GM12878 (cell line): ENCODE measurements around the gene MIEN1. TPM values are rescaled to one million over a fixed set of nuclear protein-coding genes. Genes with fewer than 3 reads are reported as not detected.

Experiments used
- ATAC-seq: fragments of 200-7000 bp; cut with Tn5 transposase; 3 replicates; pipeline ENCODE4 v1.9.1; 2020; ENCODE audit warnings: mild to moderate bottlenecking, moderate library complexity
- BruUV-seq: library from RNA; stranded (reverse); fragments of 400-500 nt; replicated peaks from 2 replicates; lab custom pipeline; 2021; lab: Mats Ljungman, UMichigan
- CTCF ChIA-PET: fragments of 300-600 bp; sonication (Branson Sonifier 250); formaldehyde crosslinking; extraction: SDS; loops from one replicate; lab custom pipeline; 2021; ENCODE audit warnings: inconsistent platforms; lab: Yijun Ruan, JAX
- POLR2A ChIA-PET: fragments of 350-600 bp; formaldehyde crosslinking; extraction: SDS; loops from one replicate; lab custom pipeline; 2021; ENCODE audit warnings: inconsistent platforms; lab: Charles Lee
- RAD21 ChIA-PET: fragments of 300-600 bp; sonication (Branson Sonifier 250); formaldehyde crosslinking; loops from one replicate; lab custom pipeline; 2023; ENCODE audit warnings: antibody characterized with exemption; ENCODE audit not compliant: unreplicated experiment; lab: Charles Lee
- SMC1A ChIA-PET: fragments of 300-600 bp; sonication (Branson Sonifier 250); formaldehyde crosslinking; loops from one replicate; lab custom pipeline; 2023; ENCODE audit not compliant: unreplicated experiment, uncharacterized antibody; lab: Charles Lee
- DNase-seq: peaks from one replicate; pipeline ENCODE4 v3.0.0-alpha.2; 2011; ENCODE audit warnings: low read depth, low spot score
- FAIRE-seq: peaks from 3 replicates; lab custom pipeline; 2011; peaks lifted over from hg19 to GRCh38; lab: Jason Lieb, UNC
- H2AFZ ChIP-seq: 2 replicates; pipeline ENCODE4 v1.6.0; 2011; ENCODE audit warnings: low read depth, low read length, control low read depth; ENCODE audit not compliant: control insufficient read depth
- H3K27ac ChIP-seq: 2 replicates; pipeline ENCODE4 v1.5.1; 2011; ENCODE audit warnings: control low read depth; ENCODE audit not compliant: control insufficient read depth, insufficient read depth
- H3K27me3 ChIP-seq, 2 experiments: replicated peaks in 1 of 2; 2 replicates each; pipeline versions ENCODE4 v1.6.0 to v1.6.1; 2011; ENCODE audit warnings: low read length in 1 of 2; ENCODE audit not compliant: control insufficient read depth in 2 of 2, insufficient read depth in 2 of 2
- H3K36me3 ChIP-seq, 2 experiments: 2 replicates each; pipeline ENCODE4 v1.5.1; 2011; ENCODE audit warnings: low read length in 1 of 2; ENCODE audit not compliant: control insufficient read depth in 2 of 2, insufficient read depth in 2 of 2
- H3K4me1 ChIP-seq: 2 replicates; pipeline ENCODE4 v1.6.1; 2011; ENCODE audit warnings: mild to moderate bottlenecking, low read length, moderate library complexity, mixed read lengths; ENCODE audit not compliant: control insufficient read depth, insufficient read depth
- H3K4me2 ChIP-seq: 2 replicates; pipeline ENCODE4 v1.6.0; 2011; ENCODE audit warnings: control low read depth; ENCODE audit not compliant: control insufficient read depth, insufficient read depth
- H3K4me3 ChIP-seq: fragments of 200-600 bp; sonication (generic); 2 replicates; pipeline ENCODE4 v1.5.1; 2016
- H3K79me2 ChIP-seq: 2 replicates; pipeline ENCODE4 v1.6.0; 2011; ENCODE audit warnings: low read length; ENCODE audit not compliant: control insufficient read depth, insufficient read depth
- H3K9ac ChIP-seq: 2 replicates; pipeline ENCODE4 v1.8.0; 2011; ENCODE audit warnings: low read length, control low read depth, mixed read lengths; ENCODE audit not compliant: control insufficient read depth, insufficient read depth
- H3K9me3 ChIP-seq: replicated peaks from 3 replicates; pipeline ENCODE4 v1.5.1; 2011; ENCODE audit warnings: mild to moderate bottlenecking, low read length; ENCODE audit not compliant: control insufficient read depth, insufficient read depth
- H4K20me1 ChIP-seq: 2 replicates; pipeline ENCODE4 v1.6.0; 2011; ENCODE audit not compliant: control insufficient read depth, insufficient read depth
- ATF7 ChIP-seq: fragments of 450-650 bp; IDR thresholded peaks from 2 replicates; pipeline ENCODE4 v1.6.1; 2016; ENCODE audit warnings: low read depth, mild to moderate bottlenecking
- GATAD2B ChIP-seq: fragments of 450-650 bp; conservative IDR thresholded peaks from 2 replicates; pipeline ENCODE4 v1.6.1; 2017; ENCODE audit warnings: low read depth, mild to moderate bottlenecking, moderate library complexity
- KAT2A ChIP-seq: conservative IDR thresholded peaks from 2 replicates; pipeline ENCODE4 v1.6.1; 2011; ENCODE audit warnings: low read depth, low read length; ENCODE audit not compliant: control insufficient read depth
- KDM1A ChIP-seq: fragments of 200-600 bp; sonication (generic); IDR thresholded peaks from 2 replicates; pipeline ENCODE4 v1.6.1; 2016; ENCODE audit warnings: borderline replicate concordance
- POLR2AphosphoS5 ChIP-seq: IDR thresholded peaks from 2 replicates; pipeline ENCODE4 v1.6.1; 2011; ENCODE audit warnings: mild to moderate bottlenecking, low read length, inconsistent platforms
- RBBP5 ChIP-seq: fragments of 200-600 bp; sonication (generic); conservative IDR thresholded peaks from 2 replicates; pipeline ENCODE4 v1.6.1; 2016
- RCOR1 ChIP-seq: conservative IDR thresholded peaks from 2 replicates; pipeline ENCODE4 v1.6.1; 2012; ENCODE audit warnings: low read depth, low read length, improper control_type of control experiment
- SIX5 ChIP-seq: IDR thresholded peaks from 2 replicates; pipeline ENCODE4 v1.6.1; 2011; ENCODE audit warnings: mild to moderate bottlenecking, low read depth, low read length, moderate library complexity; ENCODE audit not compliant: severe bottlenecking
- SMAD5 ChIP-seq: IDR thresholded peaks from 2 replicates; pipeline ENCODE4 v1.6.1; 2016; ENCODE audit warnings: antibody characterized with exemption, low read depth
- SREBF1 ChIP-seq: IDR thresholded peaks from 2 replicates; pipeline ENCODE4 v1.6.1; 2012; ENCODE audit warnings: mild to moderate bottlenecking, low read length
- STAT1 ChIP-seq: fragments of 450-650 bp; conservative IDR thresholded peaks from 2 replicates; pipeline ENCODE4 v1.6.1; 2014; ENCODE audit warnings: antibody characterized with exemption, mild to moderate bottlenecking
- WGBS: methylation state at CpG from one replicate; pipeline ENCODE4 v1.1.6; 2016; ENCODE audit warnings: low lambda C conversion rate; ENCODE audit not compliant: insufficient replicate concordance, insufficient coverage; ENCODE audit errors: missing lambda C conversion rate; 5-methylcytosine and 5-hydroxymethylcytosine counted together
- in situ Hi-C: fragments of 300-500 bp; cut with MboI; formaldehyde crosslinking; loops from 9 replicates; pipeline ENCODE4 v1.14.3; 2018; ENCODE audit warnings: mixed read lengths
- intact Hi-C: fragments of 100-400 bp; cut with micrococcal nuclease; formaldehyde crosslinking; loops from one replicate; pipeline ENCODE4 v1.14.2; 2022; ENCODE audit not compliant: unreplicated experiment
- polyA plus RNA-seq, 11 experiments: library from polyadenylated mRNA; depleted of rRNA in 4 of 11; unstranded in 6 of 11; stranded (reverse) in 5 of 11; fragments of >200 nt; fragmentation: Nextera tagmentation in 4 of 11; fragmentation: Illumina TruSeq in 1 of 11; extraction: Ambion mirVana in 4 of 11; extraction: Trizol in 1 of 11; gene quantifications; 1 replicate in 1 of 11; 2 replicates in 10 of 11; pipeline versions ENCODE4 v1.2.1 to v1.2.3, GENCODE V29; 2011 to 2016; ENCODE audit warnings: inconsistent platforms in 2 of 11, missing spikeins in 2 of 11, low read depth in 1 of 11
- total RNA-seq, 4 experiments: library from RNA; depleted of rRNA in 3 of 4; stranded (reverse); fragments of >200 nt in 3 of 4; fragmentation: Illumina TruSeq in 1 of 4; extraction: Trizol in 1 of 4; gene quantifications; 2 replicates each; pipeline versions ENCODE4 v1.2.1 to v1.2.3, GENCODE V29; 2013 to 2021
- TF ChIP-seq, protein P1 (sequence below): fragments of 450-650 bp; IDR thresholded peaks from 2 replicates; pipeline ENCODE4 v1.6.1; 2016; ENCODE audit warnings: mild to moderate bottlenecking, moderate library complexity, borderline replicate concordance
- TF ChIP-seq, protein P2 (sequence below): IDR thresholded peaks from 2 replicates; pipeline ENCODE4 v1.6.1; 2012; ENCODE audit warnings: mild to moderate bottlenecking, low read depth, low read length

Gene MIEN1
- total and polyA plus RNA-seq, 10 of the 15 experiments (the other 5 are each of a cell fraction or from before 2014, with no cell fraction given): 24.9 to 89.1 (median 47.7) TPM

DNA sequence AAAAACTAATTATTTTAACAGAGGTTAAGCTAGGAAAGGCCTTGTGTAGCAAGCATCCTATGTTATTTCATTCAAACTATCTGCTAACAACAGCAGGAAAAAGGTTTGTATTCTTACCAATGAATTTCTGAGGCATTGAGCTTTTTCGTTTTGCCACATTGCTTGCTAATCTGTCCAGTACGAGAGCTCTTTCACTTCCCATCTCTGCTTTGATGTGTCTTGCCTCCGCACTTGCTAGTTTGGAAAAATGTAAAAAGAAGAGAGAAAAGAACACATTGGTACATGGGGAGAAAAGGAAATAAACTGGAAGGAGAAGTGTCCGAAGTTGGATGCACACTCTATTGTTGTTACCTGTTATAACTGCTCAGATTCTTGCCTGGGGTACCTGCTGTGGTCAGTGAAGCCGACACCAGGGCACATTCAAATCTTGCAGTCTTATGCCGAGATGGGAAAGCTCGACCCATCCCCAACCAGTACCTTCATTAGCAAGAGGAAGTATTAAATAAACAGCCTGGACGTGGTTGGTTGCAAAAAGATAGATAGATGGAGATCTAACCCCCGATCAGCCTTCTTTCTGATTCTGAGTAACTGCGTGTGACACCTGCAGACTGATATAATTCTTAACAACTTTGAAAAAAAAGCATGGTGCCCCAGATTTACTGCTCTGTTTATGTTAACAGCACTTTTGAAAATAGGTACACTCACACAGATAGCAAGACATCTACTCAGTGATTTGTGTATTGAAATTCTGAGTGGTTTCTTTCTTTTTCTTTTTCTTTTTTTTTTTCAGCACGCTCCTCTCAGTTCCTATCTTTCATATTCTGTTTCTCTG is 47.4 kb upstream of the MIEN1 start:
- FAIRE-seq (peak; percentile 86), DNase-seq (peak; percentile 73), ATAC-seq (peak; percentile 68)
- Histone ChIP-seq H3K36me3 (peaks cover 3 to 27% of the 10 kb centered on the region in 2 experiments), H3K9ac (peak overlapping the region; percentile 89), H3K4me2 (peak overlapping the region; percentile 93), H3K79me2 (peaks cover 90% of the 10 kb centered on the region), H4K20me1 (no peaks in the 10 kb centered on the region), H2AFZ (no peak overlapping the region), H3K27me3 (no peaks in the 10 kb centered on the region), H3K9me3 (no peaks in the 10 kb centered on the region; the same call in 2 of the 3 replicates), H3K4me3 (peak overlapping the region; percentile 79), H3K27ac (peak overlapping the region; percentile 95), H3K4me1 (peaks cover 44% of the 10 kb centered on the region)
- CTCF ChIA-PET: interaction anchor here (0.7 to 3.8 kb wide), 16 partner anchors 8 to 202 kb away, joined by 3 to 30 read pairs (median 4); no protein-coding TSS in a partner anchor
- SMC1A ChIA-PET: interaction anchor here (0.7 to 4.9 kb wide), 16 partner anchors 9 to 87 kb away, joined by 3 to 60 read pairs (median 7); no protein-coding TSS in a partner anchor
- RAD21 ChIA-PET: interaction anchor here (0.8 to 3.9 kb wide), 13 partner anchors 8 to 203 kb away, joined by 3 to 64 read pairs (median 5); partner anchors contain the start of genes IKZF3 and PSMD3
- intact Hi-C loops: loop anchor here (5.0 kb wide), 1 partner anchor 85 kb away; the partner anchor contains the start of gene IKZF3
- 0% methylated on average over 10 of the region's 11 CpGs for WGBS
- in situ Hi-C loops: no loop called here
- POLR2A ChIA-PET: interaction anchor here (1.0 to 4.9 kb wide), 7 partner anchors 16 to 144 kb away, joined by 3 to 81 read pairs (median 4); partner anchors contain the start of gene IKZF3
- TSS peak; percentile 44 for BruUV-seq
- TF ChIP-seq RBBP5 (no peak), SREBF1 (no peak), STAT1 (no peak), RCOR1 (no peak), SMAD5 (no peak; the same call in none of the 2 replicates), ATF7 (peak; percentile 61; the same call in 1 of the 2 replicates), KDM1A (no peak), POLR2AphosphoS5 (peak; percentile 61), KAT2A (no peak), SIX5 (no peak), GATAD2B (0 out of 2 replicates have a peak, but pooled peaks have one; percentile 17)
- TF ChIP-seq, protein P1, sequence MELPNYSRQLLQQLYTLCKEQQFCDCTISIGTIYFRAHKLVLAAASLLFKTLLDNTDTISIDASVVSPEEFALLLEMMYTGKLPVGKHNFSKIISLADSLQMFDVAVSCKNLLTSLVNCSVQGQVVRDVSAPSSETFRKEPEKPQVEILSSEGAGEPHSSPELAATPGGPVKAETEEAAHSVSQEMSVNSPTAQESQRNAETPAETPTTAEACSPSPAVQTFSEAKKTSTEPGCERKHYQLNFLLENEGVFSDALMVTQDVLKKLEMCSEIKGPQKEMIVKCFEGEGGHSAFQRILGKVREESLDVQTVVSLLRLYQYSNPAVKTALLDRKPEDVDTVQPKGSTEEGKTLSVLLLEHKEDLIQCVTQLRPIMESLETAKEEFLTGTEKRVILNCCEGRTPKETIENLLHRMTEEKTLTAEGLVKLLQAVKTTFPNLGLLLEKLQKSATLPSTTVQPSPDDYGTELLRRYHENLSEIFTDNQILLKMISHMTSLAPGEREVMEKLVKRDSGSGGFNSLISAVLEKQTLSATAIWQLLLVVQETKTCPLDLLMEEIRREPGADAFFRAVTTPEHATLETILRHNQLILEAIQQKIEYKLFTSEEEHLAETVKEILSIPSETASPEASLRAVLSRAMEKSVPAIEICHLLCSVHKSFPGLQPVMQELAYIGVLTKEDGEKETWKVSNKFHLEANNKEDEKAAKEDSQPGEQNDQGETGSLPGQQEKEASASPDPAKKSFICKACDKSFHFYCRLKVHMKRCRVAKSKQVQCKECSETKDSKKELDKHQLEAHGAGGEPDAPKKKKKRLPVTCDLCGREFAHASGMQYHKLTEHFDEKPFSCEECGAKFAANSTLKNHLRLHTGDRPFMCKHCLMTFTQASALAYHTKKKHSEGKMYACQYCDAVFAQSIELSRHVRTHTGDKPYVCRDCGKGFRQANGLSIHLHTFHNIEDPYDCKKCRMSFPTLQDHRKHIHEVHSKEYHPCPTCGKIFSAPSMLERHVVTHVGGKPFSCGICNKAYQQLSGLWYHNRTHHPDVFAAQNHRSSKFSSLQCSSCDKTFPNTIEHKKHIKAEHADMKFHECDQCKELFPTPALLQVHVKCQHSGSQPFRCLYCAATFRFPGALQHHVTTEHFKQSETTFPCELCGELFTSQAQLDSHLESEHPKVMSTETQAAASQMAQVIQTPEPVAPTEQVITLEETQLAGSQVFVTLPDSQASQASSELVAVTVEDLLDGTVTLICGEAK: no peak; the same call in 1 of the 2 replicates
- TF ChIP-seq, protein P2, sequence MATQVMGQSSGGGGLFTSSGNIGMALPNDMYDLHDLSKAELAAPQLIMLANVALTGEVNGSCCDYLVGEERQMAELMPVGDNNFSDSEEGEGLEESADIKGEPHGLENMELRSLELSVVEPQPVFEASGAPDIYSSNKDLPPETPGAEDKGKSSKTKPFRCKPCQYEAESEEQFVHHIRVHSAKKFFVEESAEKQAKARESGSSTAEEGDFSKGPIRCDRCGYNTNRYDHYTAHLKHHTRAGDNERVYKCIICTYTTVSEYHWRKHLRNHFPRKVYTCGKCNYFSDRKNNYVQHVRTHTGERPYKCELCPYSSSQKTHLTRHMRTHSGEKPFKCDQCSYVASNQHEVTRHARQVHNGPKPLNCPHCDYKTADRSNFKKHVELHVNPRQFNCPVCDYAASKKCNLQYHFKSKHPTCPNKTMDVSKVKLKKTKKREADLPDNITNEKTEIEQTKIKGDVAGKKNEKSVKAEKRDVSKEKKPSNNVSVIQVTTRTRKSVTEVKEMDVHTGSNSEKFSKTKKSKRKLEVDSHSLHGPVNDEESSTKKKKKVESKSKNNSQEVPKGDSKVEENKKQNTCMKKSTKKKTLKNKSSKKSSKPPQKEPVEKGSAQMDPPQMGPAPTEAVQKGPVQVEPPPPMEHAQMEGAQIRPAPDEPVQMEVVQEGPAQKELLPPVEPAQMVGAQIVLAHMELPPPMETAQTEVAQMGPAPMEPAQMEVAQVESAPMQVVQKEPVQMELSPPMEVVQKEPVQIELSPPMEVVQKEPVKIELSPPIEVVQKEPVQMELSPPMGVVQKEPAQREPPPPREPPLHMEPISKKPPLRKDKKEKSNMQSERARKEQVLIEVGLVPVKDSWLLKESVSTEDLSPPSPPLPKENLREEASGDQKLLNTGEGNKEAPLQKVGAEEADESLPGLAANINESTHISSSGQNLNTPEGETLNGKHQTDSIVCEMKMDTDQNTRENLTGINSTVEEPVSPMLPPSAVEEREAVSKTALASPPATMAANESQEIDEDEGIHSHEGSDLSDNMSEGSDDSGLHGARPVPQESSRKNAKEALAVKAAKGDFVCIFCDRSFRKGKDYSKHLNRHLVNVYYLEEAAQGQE: no peak
